Measurements from ENCODE around the gene PTGFR.

Gene PTGFR

GRCh38 chr1:78522136-78522535, 31.4 kb downstream of the PTGFR start:
- DNase-seq = no peak

DNA sequence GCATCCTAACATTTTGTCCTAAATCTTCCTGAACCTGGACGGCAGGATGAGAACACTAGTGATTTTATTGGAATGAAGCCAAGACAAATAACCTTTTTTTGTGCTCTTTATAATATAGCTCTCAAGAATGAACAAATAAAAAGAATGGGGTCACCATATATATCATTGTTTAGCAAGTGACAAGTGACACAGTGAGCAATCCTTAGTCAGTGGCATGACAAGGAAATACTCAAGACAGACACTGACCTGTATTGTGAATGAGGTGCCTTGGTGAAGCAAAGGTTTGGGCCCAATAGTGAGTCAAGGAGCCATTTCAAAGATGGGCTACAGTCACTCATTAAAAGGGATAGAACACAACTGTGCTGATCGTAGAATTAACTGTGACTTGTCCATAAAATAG, 35.7 kb downstream of the PTGFR start:
- DNase-seq = no peak

GRCh38 chr1:78527706-78528105, 36.9 kb downstream of the PTGFR start:
- no peak for DNase-seq

- DNase-seq = no peak
Observed at GRCh38 chr1:78533527-78533926, 42.8 kb downstream of the PTGFR start.

GRCh38 chr1:78535286-78535685, 44.5 kb downstream of the PTGFR start:
- DNase-seq = no peak

GRCh38 chr1:78536427-78536826, 45.7 kb downstream of the PTGFR start:
- DNase-seq = no peak

GRCh38 chr1:78540048-78540447, 49.3 kb downstream of the PTGFR start:
- DNase-seq = no peak

GRCh38 chr1:78541479-78541878, 50.7 kb downstream of the PTGFR start:
- DNase-seq = no peak

DNA sequence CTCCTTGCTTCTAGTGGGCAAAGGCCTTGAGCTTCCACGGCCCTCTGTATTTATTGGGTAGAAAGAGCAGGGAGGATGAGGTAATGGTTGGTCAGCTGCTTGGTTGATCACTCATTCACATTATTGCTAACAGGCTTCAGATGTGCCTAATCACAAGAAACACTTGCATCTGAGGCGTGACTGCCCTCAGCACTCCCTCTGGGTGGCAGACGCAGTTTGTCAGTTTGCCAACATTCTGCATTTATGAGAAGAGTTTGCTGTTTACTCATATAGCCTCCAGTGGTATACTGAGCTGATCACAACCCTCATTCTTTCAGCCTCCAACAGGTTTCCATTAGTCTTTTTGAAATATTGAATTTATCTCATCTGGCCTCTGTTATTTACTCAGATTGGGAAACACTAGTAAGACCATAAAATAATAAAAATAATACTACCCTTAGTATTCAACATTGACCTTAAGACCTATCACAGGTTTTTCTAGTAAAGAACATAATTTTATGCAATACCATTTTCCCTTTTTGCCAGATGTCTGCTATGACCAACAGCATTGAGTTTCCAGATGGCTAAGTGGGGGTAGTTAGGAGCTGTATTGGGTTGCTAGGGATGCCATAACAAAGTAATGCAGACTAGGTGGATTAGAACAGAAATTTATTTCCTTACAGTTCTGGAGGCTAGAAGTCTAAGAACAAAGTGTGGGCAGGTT, 53.3 kb downstream of the PTGFR start:
- DNase-seq = no peak

DNA sequence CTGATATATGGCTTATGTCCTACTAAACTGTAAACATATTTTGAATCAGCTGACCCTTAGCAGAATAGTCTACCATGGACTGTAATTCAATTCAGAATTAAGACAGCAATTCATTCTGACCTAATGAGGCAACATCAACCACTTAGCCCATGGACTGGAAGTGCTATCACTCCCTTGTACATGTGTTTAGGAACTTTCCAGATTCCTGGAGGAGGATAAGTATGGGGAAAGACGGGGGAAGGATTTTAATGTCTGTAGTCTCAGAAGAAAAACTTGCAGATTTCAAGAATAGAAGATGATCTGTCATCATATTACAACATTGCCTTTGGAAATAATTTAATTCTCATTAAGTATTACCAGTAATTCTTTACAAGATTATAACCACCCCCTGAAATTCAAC, 56.3 kb downstream of the PTGFR start:
- no peak for DNase-seq

DNA sequence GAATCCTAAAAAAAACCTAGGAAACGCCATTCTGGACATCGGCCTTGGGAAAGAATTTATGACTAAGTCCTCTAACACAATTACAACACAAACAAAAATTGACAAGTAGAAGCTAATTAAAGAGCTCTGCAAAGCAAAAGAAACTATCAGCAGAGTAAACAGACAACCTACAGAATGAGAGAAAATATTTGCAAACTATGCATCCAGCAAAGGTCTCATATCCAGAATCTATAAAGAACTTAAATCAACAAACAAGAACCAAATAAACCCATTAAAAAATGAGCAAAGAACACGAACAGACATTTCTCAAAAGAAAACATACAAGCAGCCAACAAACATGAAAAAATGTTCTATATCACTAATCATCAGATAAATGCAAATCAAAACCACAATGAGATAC, 58.6 kb downstream of the PTGFR start:
- no peak for DNase-seq

- no peak for DNase-seq
Observed at GRCh38 chr1:78549891-78550290, 59.1 kb downstream of the PTGFR start.

DNA sequence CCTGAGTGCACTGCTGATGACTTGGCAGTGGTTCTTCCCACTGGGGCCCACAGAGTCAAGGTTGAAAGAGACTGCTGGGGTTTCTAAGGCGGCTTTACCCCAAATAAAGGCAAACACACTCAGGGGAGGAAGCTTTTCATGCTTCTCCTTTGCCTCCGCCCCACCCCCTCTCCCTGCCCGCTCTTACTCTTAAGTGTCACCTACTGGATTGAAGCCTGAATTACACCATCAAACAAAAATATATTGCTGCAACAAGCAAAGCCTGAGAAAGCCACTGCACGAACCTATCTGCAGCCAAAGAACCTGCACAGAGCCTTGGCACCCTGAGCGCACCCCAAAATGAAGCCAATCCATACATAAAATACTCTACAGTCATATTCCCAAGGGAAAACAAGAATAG, 63.1 kb downstream of the PTGFR start:
- no peak for DNase-seq

DNA sequence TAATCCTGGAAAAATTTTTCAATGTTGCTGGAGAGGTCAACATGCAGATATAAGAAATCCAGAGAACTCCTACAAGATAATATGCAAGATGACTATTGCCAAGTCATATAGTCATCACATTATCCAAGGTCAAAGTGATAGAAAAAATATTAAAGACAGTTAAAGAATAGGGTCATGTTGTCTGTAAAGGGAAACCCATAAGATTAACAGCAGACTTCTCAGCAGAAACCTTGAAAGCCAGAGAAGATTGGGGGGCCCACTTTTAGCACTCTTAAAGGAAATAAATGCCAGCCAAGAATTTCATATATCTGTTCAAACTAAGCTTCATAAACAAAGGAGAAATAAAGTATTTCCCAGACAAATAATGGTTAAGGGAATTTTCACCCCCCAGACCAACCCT, 64.1 kb downstream of the PTGFR start:
- no peak for DNase-seq

DNA sequence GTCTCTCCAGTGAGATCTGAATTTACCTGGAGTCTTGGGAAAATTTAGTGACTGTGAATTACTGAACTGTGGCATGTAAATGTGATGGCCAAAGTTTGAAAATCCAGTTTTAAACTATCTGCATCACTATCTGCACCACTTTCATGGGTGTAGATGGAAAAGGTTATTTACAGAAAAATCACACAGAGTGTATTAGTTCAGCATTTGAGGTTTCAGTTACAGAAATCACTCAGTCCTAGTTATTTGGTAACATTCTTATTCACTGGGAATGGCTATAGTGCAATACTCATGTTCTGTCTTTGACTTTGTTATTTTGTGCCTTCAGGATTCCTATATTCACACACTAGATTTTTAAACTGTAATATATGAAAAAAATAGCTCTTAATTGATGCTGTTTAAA, 68.9 kb downstream of the PTGFR start:
- no peak for DNase-seq

GRCh38 chr1:78560811-78561210, 70.0 kb downstream of the PTGFR start:
- DNase-seq = no peak

DNA sequence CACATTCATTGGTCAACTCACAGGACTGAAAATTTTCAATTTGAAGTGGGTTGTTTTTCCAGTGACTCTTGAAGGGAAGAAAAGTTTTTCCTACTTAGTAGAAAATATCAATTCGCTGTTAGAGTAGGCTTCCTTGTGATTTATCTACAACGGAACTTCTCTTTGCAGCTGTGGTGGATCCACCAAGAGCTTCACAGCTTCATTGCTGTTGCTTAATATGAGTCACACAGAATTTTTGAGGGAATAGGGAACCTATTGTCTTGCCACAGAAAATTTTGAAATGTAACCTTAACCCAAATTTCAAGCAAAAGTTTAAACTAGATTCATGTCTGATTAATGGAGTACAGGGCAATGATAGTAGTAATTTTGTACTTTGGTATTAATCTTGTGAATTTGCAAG, 71.1 kb downstream of the PTGFR start:
- DNase-seq = no peak

DNA sequence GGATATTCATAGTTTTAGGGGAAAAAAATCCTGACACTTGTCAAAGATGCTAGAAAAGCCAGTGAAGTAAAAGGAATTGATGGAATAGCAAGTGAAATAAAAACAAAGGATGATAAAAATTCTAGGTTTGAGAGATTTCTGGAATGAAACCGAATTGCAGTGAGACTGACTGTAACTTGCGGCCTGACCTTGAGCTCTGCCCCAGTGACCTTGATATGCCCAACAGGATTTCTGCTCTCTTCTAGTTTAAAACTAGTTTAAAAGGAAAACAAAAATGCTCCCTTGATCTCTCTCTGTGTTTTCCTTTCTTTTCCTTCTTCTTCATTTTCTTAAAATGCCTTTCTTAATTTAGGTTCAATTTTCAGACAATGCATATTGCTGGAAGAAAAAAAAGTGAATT, 74.6 kb downstream of the PTGFR start:
- no peak for DNase-seq

DNA sequence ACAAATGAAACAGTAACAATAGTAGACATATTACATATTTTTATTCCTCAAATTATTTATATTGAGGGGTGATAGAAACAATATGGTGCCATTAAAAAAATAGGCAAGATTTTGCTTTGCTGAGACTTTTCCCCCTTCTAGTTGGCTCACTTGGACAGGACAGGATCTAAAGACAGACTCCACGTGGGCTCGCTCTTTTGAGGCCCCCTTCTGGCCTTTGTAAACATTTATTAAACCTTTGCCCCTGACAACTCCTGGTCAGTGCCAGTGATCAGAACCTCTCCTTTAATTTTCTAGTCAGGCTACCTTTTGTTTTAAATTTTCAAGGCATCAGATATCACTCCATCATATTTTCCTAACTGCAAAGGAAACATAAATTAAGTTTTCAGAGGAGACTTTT, 79.8 kb downstream of the PTGFR start:
- no peak for DNase-seq

- no peak for DNase-seq
Observed at GRCh38 chr1:78577257-78578100, 86.7 kb downstream of the PTGFR start.

- DNase-seq = no peak
Observed at GRCh38 chr1:78586572-78586971, 95.8 kb downstream of the PTGFR start.

DNA sequence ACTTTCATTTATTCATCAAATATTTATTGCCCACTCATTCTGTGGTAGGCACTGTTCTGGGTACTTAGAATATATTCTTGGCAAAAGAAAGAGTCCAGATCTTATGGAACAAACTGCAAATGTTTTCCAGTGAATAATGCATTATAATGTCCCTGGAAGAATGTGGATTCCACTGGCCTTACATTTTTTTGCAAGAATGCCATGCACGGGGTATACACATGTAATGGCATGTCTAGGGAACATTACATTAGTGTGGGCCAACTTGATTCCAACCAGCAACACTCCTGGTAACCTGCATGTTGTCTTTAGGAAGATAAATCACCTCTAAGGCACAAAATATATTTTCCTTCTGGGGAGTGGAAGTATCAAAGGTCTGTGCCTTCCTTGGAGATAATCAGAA, 96.4 kb downstream of the PTGFR start:
- no peak for DNase-seq
